HTR-8/SVneo (cell line): ENCODE data around the gene MRPS2.
A peak's percentile ranks its signal among the peaks of the same experiment; 100 is the strongest.

Experiments used
- DNase-seq: peaks from one replicate; pipeline ENCODE4 v3.0.0; 2011; ENCODE audit warnings: low spot score, mixed read lengths; ENCODE audit not compliant: insufficient read length
- FAIRE-seq: peaks from 2 replicates; lab custom pipeline; 2011; peaks lifted over from hg19 to GRCh38; lab: Jason Lieb, UNC

Gene MRPS2

GRCh38 chr9:135480071-135480939, 20.2 kb upstream of the MRPS2 start:
- DNase-seq = peak; percentile 32
- FAIRE-seq = no peak

GRCh38 chr9:135480940-135481310, 19.6 kb upstream of the MRPS2 start:
- DNase-seq (no peak), FAIRE-seq (no peak)

- no peak for FAIRE-seq
Measured at GRCh38 chr9:135482015-135482754, 18.3 kb upstream of the MRPS2 start.

GRCh38 chr9:135484460-135485277, 15.8 kb upstream of the MRPS2 start:
- DNase-seq (no peak), FAIRE-seq (no peak)

More at GRCh38 chr9:135482015-135482754, 18.3 kb upstream of the MRPS2 start:
- DNase-seq = no peak

- no peak for FAIRE-seq
Measured at GRCh38 chr9:135485385-135485784, 15.1 kb upstream of the MRPS2 start.

GRCh38 chr9:135485832-135486231, 14.7 kb upstream of the MRPS2 start:
- no peak for FAIRE-seq

More at GRCh38 chr9:135485385-135485784, 15.1 kb upstream of the MRPS2 start:
- no peak for DNase-seq

GRCh38 chr9:135486267-135487065, 14.0 kb upstream of the MRPS2 start:
- DNase-seq (no peak), FAIRE-seq (no peak)

More at GRCh38 chr9:135485832-135486231, 14.7 kb upstream of the MRPS2 start:
- DNase-seq = no peak

- no peak for FAIRE-seq
Measured at GRCh38 chr9:135487281-135488012, 13.0 kb upstream of the MRPS2 start.

GRCh38 chr9:135488013-135488330, 12.5 kb upstream of the MRPS2 start:
- DNase-seq (no peak), FAIRE-seq (no peak)

More at GRCh38 chr9:135487281-135488012, 13.0 kb upstream of the MRPS2 start:
- no peak for DNase-seq

- no peak for FAIRE-seq
- no peak for DNase-seq
Measured at GRCh38 chr9:135488527-135488926, 12.0 kb upstream of the MRPS2 start.

GRCh38 chr9:135489188-135489906, 11.1 kb upstream of the MRPS2 start:
- DNase-seq (no peak), FAIRE-seq (no peak)

GRCh38 chr9:135490166-135490870, 10.2 kb upstream of the MRPS2 start:
- no peak for DNase-seq

GRCh38 chr9:135490980-135491464, 9.5 kb upstream of the MRPS2 start:
- FAIRE-seq = no peak

More at GRCh38 chr9:135490166-135490870, 10.2 kb upstream of the MRPS2 start:
- FAIRE-seq = no peak

GRCh38 chr9:135491764-135492163, 8.7 kb upstream of the MRPS2 start:
- FAIRE-seq (no peak), DNase-seq (no peak)

More at GRCh38 chr9:135490980-135491464, 9.5 kb upstream of the MRPS2 start:
- no peak for DNase-seq

- DNase-seq = no peak
- FAIRE-seq = no peak
Measured at GRCh38 chr9:135492886-135493669, 7.4 kb upstream of the MRPS2 start.

GRCh38 chr9:135494791-135495559, 5.5 kb upstream of the MRPS2 start:
- no peak for FAIRE-seq

More at GRCh38 chr9:135494791-135495559, 5.5 kb upstream of the MRPS2 start:
- no peak for DNase-seq
